Upper lobe of left lung (tissue), 4 donors: ENCODE data around the gene CCDC197.

Experiments used
- CTCF ChIP-seq, 6 experiments: fragments of 450-650 bp in 4 of 6; fragments of 200-600 bp in 2 of 6; sonication (generic) in 2 of 6; IDR thresholded peaks; one replicate each; pipeline ENCODE4 v1.5.1; 2016 to 2019; ENCODE audit warnings: antibody characterized with exemption in 6 of 6
- POLR2A ChIP-seq, 4 donors: fragments of 450-650 bp; IDR thresholded peaks; one replicate each; pipeline ENCODE4 v1.5.1; 2016 to 2017; ENCODE audit warnings: antibody characterized with exemption in 4 of 4, mild to moderate bottlenecking in 2 of 4

GRCh38 chr14:94041551-94042346, 44.6 kb downstream of the CCDC197 start:
- TF ChIP-seq CTCF (IDR thresholded peaks at IDR 0.05) (peak in 1 of 6 experiments; percentile 8), POLR2A (IDR thresholded peaks at IDR 0.05) (no peak)
